GM19193 (cell line): ENCODE data around the gene ADAMTS17.

Experiments used
- POLR2A ChIP-seq: IDR thresholded peaks from 4 replicates; pipeline ENCODE4 v1.6.1; 2011; ENCODE audit not compliant: insufficient read depth, insufficient read length; ENCODE audit errors: extremely low read depth

Gene ADAMTS17

GRCh38 chr15:100060276-100060926 lies 281.4 kb downstream of the ADAMTS17 start:
- no peak for TF ChIP-seq POLR2A

- no peak for TF ChIP-seq POLR2A
These were observed 282.3 kb downstream of the ADAMTS17 start for GRCh38 chr15:100059521-100059920.

- no peak for TF ChIP-seq POLR2A
These were observed 282.7 kb downstream of the ADAMTS17 start for GRCh38 chr15:100059094-100059493.

- no peak for TF ChIP-seq POLR2A
These were observed 283.3 kb downstream of the ADAMTS17 start for GRCh38 chr15:100058458-100058857.

- TF ChIP-seq POLR2A: no peak
These were observed 284.5 kb downstream of the ADAMTS17 start for GRCh38 chr15:100057281-100057680.

- TF ChIP-seq POLR2A: no peak
These were observed 285.2 kb downstream of the ADAMTS17 start for GRCh38 chr15:100056411-100057072.

- TF ChIP-seq POLR2A: no peak
These were observed 286.0 kb downstream of the ADAMTS17 start for GRCh38 chr15:100055821-100056220.

- no peak for TF ChIP-seq POLR2A
These were observed 287.2 kb downstream of the ADAMTS17 start for GRCh38 chr15:100054539-100054938.

GRCh38 chr15:100053474-100054121 lies 288.2 kb downstream of the ADAMTS17 start:
- TF ChIP-seq POLR2A: no peak

- no peak for TF ChIP-seq POLR2A
These were observed 288.9 kb downstream of the ADAMTS17 start for GRCh38 chr15:100052716-100053473.

GRCh38 chr15:100050877-100051786 lies 290.6 kb downstream of the ADAMTS17 start:
- TF ChIP-seq POLR2A: no peak

GRCh38 chr15:100049936-100050876 lies 291.6 kb downstream of the ADAMTS17 start:
- TF ChIP-seq POLR2A: no peak

- TF ChIP-seq POLR2A: no peak
These were observed 292.3 kb downstream of the ADAMTS17 start for GRCh38 chr15:100049483-100049882.
